Measurements from ENCODE around the gene PTGDS.

PTGDS gene

DNA sequence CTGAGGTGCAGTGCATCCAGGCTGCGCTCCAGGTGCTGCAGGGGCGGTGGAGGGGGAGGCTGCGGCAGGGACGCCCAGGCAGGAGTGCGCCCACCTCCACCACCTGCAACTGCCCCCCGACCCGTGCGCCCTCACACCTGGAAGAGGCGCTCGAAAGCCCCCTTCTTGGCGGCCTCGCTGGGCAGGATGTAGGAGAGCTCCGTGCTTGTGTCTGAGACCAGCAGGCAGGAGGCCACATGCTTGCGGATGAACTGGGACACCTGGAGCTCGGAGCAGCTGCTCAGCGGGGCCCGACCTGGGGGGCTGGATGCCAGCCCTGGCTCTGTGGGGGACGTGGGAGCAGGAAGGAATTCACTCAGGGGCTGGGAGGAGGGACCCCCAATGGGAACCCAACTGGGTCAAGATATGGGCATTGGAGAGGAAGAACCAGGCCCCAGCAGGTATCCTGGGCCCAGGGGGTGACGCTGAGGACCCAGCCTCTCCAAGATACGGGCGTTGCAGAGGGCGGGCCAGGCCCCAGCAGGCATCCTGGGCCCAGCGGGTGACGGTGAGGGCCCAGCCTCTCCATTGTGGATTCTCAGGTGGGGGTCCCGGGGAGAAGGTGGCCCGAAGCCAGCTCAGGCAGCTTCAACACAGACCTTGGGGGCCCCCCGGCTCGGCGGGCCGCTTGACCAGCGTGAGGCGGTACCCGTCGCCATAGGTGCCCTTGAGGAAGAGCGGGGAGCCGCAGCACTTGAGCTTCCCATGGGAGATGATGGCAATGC is 37.7 kb downstream of the PTGDS start:
- no peak overlapping the region for H3K4me3 Mint-ChIP-seq
- H3K27ac Mint-ChIP-seq = no peak overlapping the region
- H3K4me1 Mint-ChIP-seq = no peaks in the 10 kb centered on the region
- no peaks in the 10 kb centered on the region for H3K9me3 Mint-ChIP-seq
- DNase-seq = no peak
- no peaks in the 10 kb centered on the region for H3K27me3 Mint-ChIP-seq
- no peak for ATAC-seq (replicated peaks)
- peaks cover 7 to 11% of the 10 kb centered on the region in 2 donors for H3K36me3 Mint-ChIP-seq

GRCh38 chr9:137015540-137015930 is 38.2 kb downstream of the PTGDS start:
- ATAC-seq (replicated peaks) (no peak), DNase-seq (no peak)
- no peaks in the 10 kb centered on the region for H3K27me3 Mint-ChIP-seq
- peaks cover 7 to 11% of the 10 kb centered on the region in 2 donors for H3K36me3 Mint-ChIP-seq
- H3K4me1 Mint-ChIP-seq = no peaks in the 10 kb centered on the region
- H3K9me3 Mint-ChIP-seq = no peaks in the 10 kb centered on the region
- no peak overlapping the region for H3K4me3 Mint-ChIP-seq
- no peak overlapping the region for H3K27ac Mint-ChIP-seq

DNA sequence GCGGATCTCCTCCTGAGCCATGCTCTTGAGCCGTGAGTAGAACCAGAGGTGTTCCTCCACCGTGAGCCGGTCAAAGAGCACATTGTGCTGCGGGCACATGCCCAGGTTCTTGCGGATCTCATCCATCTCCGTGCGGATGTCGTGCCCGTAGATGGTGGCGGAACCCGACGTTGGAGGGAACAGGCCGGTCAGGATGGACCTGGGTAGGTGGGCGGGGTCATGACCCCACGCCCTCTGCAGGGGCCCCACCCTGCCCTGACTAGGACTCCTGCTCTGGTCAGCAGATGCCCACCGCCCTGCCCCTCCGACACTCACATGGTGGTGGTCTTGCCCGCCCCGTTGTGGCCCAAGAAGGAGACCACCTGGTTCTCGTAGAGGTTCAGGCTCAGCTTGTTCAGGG is 38.7 kb downstream of the PTGDS start:
- ATAC-seq (replicated peaks) (no peak), DNase-seq (no peak)
- no peaks in the 10 kb centered on the region for H3K4me1 Mint-ChIP-seq
- H3K36me3 Mint-ChIP-seq = peaks cover 7 to 11% of the 10 kb centered on the region in 2 donors
- H3K27me3 Mint-ChIP-seq = no peaks in the 10 kb centered on the region
- no peak overlapping the region for H3K4me3 Mint-ChIP-seq
- no peaks in the 10 kb centered on the region for H3K9me3 Mint-ChIP-seq
- no peak overlapping the region for H3K27ac Mint-ChIP-seq

- H3K4me3 Mint-ChIP-seq = no peak overlapping the region
- no peak for DNase-seq
- ATAC-seq (replicated peaks) = no peak
- no peaks in the 10 kb centered on the region for H3K27me3 Mint-ChIP-seq
- no peaks in the 10 kb centered on the region for H3K9me3 Mint-ChIP-seq
- no peaks in the 10 kb centered on the region for H3K4me1 Mint-ChIP-seq
- H3K27ac Mint-ChIP-seq = no peak overlapping the region
- peaks cover 5 to 9% of the 10 kb centered on the region in 2 donors for H3K36me3 Mint-ChIP-seq
These were observed 39.1 kb downstream of the PTGDS start for GRCh38 chr9:137016436-137016835.

GRCh38 chr9:137017071-137017470 is 39.8 kb downstream of the PTGDS start:
- DNase-seq (no peak), ATAC-seq (replicated peaks) (no peak)
- Mint-ChIP-seq H3K27ac (no peak overlapping the region), H3K4me3 (no peak overlapping the region), H3K4me1 (peaks cover 0 to under 1% of the 10 kb centered on the region in 2 donors), H3K9me3 (peaks cover 0 to under 1% of the 10 kb centered on the region in 2 donors), H3K36me3 (peaks cover 6 to 8% of the 10 kb centered on the region in 2 donors), H3K27me3 (no peaks in the 10 kb centered on the region)

GRCh38 chr9:137017791-137018497 is 40.6 kb downstream of the PTGDS start:
- Mint-ChIP-seq H3K27ac (no peak overlapping the region), H3K36me3 (peaks cover 8% of the 10 kb centered on the region in 2 donors), H3K4me1 (peaks cover 0 to 2% of the 10 kb centered on the region in 2 donors), H3K4me3 (no peak overlapping the region), H3K9me3 (peaks cover 0 to 2% of the 10 kb centered on the region in 2 donors), H3K27me3 (no peaks in the 10 kb centered on the region)
- no peak for ATAC-seq (replicated peaks)
- no peak for DNase-seq

DNA sequence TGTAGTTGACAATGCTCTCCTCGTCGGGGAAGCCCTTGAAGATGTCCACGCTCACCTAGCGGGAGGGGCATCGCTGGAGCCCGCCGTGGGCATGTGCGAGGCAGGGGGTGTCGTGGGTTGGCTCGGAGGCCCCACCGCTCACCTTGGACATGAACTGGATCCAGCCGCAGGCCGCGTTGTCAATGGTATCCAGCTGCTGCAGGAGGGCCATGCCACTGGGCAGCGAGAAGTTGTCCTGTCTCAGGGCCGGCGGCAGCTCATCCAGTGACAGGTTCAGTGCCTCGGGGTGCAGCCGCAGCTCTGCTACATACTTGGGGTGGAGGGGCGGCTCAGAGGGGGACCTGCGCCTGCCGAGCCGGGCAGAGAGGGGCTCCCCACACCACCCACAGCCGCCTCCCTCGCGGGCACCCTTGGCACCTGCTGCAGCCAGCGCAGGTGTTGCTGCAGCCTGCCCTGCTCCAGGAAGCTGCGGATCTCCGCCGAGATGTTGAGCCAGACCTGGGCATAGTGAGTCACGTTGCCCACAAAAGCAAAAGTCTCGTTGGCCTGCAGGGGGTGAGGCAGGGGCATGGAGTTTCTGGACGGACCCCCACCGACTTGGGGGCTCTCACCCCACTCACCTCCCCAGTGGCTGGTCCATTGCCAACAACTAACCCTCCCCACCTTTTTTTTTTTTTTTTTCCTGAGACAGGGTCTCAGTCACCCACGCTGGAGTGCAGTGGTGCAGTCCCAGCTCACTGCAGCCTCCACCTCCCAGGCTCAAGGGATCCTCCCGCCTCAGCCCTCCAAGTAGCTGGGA is 41.7 kb downstream of the PTGDS start:
- DNase-seq (no peak), ATAC-seq (replicated peaks) (no peak)
- H3K36me3 Mint-ChIP-seq = peaks cover 8% of the 10 kb centered on the region in 2 donors
- H3K4me1 Mint-ChIP-seq = peaks cover 0 to 2% of the 10 kb centered on the region in 2 donors
- no peaks in the 10 kb centered on the region for H3K27me3 Mint-ChIP-seq
- peaks cover 0 to 2% of the 10 kb centered on the region in 2 donors for H3K9me3 Mint-ChIP-seq
- no peak overlapping the region for H3K4me3 Mint-ChIP-seq
- no peak overlapping the region for H3K27ac Mint-ChIP-seq

DNA sequence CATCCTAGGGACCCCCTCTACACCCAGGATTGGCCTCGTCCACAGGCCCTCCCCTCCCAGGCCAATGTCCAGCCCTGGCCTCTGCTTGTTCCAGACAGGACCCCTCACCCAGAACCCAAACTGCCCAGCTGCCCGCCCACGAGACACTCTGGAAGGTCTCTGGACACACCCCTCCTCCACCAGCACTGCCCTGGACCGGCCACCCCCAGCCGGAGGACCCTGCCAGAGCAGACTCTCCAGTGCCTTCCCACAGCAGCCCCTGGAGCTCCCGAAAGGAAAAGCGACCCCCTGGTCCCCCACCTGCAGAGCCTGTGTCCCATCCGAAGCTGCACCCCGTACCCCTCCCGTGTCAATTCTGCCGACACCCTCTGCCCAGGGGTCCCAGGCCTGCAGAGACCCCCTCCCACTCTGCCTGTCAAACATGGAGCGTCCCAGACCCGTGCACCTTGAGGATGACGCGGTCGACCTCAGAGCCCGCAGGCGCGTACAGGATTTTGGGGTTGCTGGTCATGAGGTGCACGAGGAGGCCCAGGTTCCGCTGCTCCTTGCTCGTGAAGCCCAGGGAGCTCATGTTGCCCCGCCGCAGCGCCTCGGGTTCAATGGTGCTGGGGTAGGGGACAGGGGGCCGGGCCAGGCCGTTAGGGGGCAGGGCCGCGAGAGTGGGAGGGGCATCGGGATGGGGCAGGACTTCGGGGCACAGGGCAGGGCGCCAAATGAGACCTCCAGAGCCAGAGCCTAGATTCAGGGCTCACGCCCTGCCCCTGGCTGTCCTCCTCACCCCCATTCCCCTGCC is 42.8 kb downstream of the PTGDS start:
- Mint-ChIP-seq H3K4me1 (peaks cover 0 to 2% of the 10 kb centered on the region in 2 donors), H3K9me3 (peaks cover 0 to 2% of the 10 kb centered on the region in 2 donors), H3K27me3 (no peaks in the 10 kb centered on the region), H3K4me3 (no peak overlapping the region), H3K27ac (no peak overlapping the region), H3K36me3 (peaks cover 6 to 8% of the 10 kb centered on the region in 2 donors)
- DNase-seq (no peak), ATAC-seq (replicated peaks) (no peak)

DNA sequence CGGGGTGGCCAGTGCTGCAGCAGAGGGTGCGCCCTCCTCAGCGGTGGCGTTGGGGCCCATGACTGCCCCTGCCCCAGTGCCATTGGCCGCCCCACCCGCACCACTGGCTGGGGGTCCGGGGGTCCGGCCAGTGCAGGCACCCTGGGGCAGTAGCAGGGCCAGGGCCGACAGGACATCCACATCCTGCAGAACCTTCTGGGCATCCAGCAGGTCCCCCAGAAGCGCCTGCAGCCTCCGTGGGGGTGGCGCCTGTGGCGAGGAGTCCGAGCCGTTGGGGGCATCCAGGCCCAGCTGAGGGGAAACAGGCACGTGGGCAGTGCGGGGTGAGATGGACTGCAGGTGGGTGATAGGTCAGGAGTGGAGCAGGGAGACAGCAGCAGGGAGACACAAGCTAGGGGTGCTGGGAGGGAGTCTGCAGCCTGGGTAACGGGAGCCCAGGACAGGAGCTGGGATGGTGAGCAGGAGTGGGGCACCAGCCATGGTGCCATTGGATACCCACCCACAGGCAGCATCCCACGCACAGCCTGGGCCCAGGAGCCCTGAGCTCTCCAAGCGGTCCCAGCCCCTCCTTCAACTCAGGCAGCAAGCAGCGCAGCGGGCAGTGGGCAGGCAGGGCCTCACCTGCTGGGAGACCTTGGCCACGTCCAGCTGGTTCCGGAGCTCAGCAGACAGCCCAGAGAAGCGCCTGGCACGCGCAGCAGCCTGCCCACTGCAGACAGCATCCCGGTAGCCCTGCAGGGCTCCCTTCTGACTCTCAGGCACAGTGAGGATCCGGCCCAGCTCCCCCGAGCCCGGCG is 43.7 kb downstream of the PTGDS start:
- Mint-ChIP-seq H3K27me3 (no peaks in the 10 kb centered on the region), H3K4me1 (peaks cover 0 to 3% of the 10 kb centered on the region in 2 donors), H3K36me3 (peaks cover 6 to 8% of the 10 kb centered on the region in 2 donors), H3K27ac (no peak overlapping the region), H3K4me3 (no peak overlapping the region), H3K9me3 (peaks cover 0 to 2% of the 10 kb centered on the region in 2 donors)
- ATAC-seq (replicated peaks) = no peak
- no peak for DNase-seq

DNA sequence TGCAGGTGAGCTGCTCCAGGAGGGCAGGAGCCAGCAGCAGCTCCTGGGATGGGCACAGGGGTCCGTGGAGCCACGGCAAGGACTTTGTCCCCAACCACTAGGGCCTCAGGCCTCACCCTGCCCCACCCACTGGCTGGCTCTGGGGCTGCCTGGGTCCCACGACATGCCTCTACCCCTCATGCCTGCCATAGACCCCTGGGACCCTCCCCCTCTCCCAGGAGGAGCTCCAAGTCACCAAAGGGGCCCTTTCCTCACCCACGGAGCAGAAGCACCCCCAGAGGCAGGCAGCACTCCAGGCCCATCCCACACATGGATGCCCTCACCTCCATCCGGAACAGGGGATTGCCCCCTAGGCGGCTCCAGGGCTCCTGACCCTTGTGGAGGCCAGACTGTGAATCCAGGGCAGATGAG is 44.3 kb downstream of the PTGDS start:
- DNase-seq (no peak), ATAC-seq (replicated peaks) (no peak)
- no peak overlapping the region for H3K27ac Mint-ChIP-seq
- H3K4me1 Mint-ChIP-seq = peaks cover 0 to 3% of the 10 kb centered on the region in 2 donors
- H3K36me3 Mint-ChIP-seq = peaks cover 6 to 8% of the 10 kb centered on the region in 2 donors
- peaks cover 0 to 2% of the 10 kb centered on the region in 2 donors for H3K9me3 Mint-ChIP-seq
- H3K27me3 Mint-ChIP-seq = no peaks in the 10 kb centered on the region
- H3K4me3 Mint-ChIP-seq = no peak overlapping the region

- H3K27ac Mint-ChIP-seq = no peak overlapping the region
- ATAC-seq (replicated peaks) = peak; percentile 67
- H3K27me3 Mint-ChIP-seq = no peaks in the 10 kb centered on the region
- peaks cover 0 to 2% of the 10 kb centered on the region in 2 donors for H3K9me3 Mint-ChIP-seq
- H3K4me1 Mint-ChIP-seq = peaks cover 0 to 7% of the 10 kb centered on the region in 2 donors
- no peak for DNase-seq
- no peak overlapping the region for H3K4me3 Mint-ChIP-seq
- peaks cover 2 to 4% of the 10 kb centered on the region in 2 donors for H3K36me3 Mint-ChIP-seq
These were observed 44.8 kb downstream of the PTGDS start for GRCh38 chr9:137021979-137022661.

DNA sequence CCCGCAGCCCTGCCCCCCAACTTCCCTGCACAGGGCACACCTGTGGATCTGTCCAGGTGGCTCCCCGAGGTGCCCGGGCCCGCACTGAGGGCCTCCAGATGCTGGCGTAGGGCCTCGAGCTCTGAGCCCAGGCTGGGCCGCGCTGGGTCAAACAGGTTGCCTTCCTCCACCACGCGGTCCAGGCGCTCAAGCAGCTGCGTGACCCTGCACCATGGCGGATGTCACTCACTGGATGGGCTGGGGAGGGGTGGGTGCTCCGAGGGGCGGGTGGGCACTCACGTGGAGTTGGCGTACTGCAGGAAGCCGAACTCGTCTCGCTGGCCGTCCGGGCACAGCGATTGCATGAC is 45.3 kb downstream of the PTGDS start:
- Mint-ChIP-seq H3K4me3 (no peak overlapping the region), H3K36me3 (peaks cover 0 to 4% of the 10 kb centered on the region in 2 donors), H3K9me3 (peaks cover 0 to 2% of the 10 kb centered on the region in 2 donors), H3K4me1 (peaks cover 0 to 10% of the 10 kb centered on the region in 2 donors), H3K27me3 (no peaks in the 10 kb centered on the region), H3K27ac (no peak overlapping the region)
- no peak for DNase-seq
- ATAC-seq (replicated peaks) = no peak

DNA sequence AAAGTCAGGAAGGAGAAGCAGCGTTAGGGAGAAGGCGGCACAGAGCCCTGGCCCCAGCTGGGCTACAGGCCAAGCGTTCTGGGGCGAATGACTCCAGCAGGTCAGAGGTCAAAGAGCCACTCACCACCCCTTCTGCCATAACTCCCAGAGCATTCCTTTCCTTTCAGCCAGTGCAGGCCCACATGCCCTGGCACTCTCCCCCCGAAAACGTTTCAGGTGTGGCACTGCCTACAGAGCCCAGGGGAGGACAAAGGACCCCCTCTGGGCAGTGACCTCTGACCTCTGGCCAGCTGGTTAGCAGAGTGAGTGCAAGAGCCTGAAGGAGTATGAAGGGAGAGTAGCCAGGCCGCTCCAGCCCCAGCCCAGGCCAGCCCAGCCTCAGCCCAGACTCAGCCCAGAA is 45.9 kb downstream of the PTGDS start:
- Mint-ChIP-seq H3K27ac (peak overlapping the region; percentile 2), H3K4me3 (no peak overlapping the region), H3K4me1 (peaks cover 0 to 10% of the 10 kb centered on the region in 2 donors), H3K9me3 (peaks cover 0 to 2% of the 10 kb centered on the region in 2 donors), H3K27me3 (no peaks in the 10 kb centered on the region), H3K36me3 (peaks cover 0 to 4% of the 10 kb centered on the region in 2 donors)
- DNase-seq (no peak), ATAC-seq (replicated peaks) (no peak)
